ENCODE measurements around the gene SLC9A4.

Gene SLC9A4

DNA sequence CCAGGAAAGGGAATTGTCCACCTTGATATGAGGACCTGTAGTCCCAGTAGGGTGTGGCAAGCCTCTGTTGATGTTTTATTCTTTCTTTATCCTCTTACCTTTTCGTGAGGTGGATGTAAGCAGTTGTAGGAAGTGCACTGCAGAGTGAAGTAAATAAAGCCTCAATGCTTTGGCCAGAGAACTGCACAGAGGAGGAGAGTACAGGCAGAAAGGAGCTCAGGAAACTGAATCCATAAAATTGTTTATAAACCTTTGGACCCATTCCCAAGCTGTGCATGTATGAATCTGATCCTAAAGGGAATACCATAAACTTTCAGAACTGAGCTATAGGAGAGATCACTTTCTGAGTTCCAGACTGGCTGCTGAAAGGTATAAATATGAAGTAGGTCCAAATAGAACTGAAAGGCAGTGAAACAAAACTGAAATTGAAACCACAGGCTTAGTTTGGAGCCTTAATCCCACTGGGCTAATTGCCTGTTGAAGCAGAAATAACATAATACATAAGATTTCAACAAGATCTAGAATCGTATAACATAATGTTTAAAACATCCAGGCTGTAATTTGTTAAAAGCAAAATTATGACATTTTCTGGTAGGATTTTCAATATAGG, 17.9 kb upstream of the SLC9A4 start:
- DNase-seq: no peak

DNA sequence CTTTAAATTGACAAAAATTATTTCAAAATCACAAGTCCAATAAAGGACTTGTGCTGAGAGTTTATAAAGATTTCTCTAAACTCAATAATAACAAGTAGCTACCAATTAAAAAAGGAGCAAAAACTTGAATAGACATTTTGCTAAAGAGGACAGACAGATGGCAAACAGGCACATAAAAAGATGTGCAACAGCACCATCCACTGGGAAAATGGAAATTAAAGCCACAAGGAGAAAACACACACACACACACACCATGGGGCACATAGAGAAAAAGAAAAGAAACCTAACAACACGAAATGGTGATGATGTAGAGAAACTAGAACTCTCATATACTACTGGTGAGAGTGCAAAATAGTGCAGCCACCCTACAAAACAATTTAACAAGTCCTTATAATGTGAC, 12.6 kb upstream of the SLC9A4 start:
- no peak for DNase-seq

DNA sequence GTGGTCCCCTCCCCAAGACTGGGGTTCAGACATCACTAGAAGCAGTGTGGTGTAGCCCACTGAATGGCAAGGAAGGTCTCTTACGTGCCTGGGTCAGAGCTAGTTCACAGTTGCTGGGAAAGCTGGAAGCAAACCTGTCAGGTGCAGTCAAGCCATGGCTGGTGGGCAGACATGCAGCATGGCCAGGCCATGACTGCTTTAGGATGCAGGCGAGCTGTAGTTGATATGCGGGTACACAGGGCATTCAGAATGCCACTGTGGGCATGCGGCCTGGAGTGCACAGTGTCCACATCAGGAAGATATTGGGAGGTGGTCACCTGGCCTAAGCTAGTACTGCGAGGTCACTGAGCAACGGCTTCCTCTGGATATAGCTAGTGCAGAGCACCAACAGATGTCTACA, 11.8 kb upstream of the SLC9A4 start:
- no peak for DNase-seq

DNA sequence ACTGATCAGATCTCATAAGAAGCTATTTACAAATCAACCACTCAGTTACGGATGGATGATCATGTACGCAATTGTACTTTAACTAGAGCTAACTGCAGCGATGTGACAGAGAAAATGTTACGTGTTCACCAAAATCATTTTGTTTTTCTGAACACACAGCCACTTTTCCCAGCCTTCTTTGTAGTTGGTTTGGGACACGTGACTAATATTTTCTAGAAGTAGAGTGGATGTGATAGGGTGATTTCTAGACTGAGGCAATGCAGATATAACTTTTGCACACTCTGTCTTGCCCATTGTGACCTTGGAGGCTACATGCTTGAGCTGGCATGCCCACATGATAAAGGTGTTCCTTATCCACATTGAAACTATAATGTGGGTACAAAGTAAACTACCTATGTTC, 9.9 kb upstream of the SLC9A4 start:
- DNase-seq: no peak

DNA sequence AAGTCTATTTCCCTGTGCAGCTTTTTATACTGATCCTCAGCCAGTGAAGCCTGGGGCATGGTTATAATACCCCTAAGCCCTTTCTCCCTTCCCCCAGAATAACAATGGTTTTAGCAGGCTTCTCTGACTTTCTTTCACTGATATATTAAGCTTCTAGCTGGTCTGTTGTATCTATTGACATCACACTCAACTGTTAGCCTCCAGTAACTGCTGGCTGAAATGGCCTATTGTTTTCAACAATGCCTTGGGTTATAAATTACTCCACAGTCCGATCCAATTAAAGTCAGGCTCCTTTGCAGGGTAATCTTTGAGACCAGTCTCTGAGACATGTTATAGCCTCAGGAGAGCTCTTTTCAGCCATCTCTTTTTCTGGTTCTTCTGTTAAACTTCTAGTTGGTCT, 2.9 kb upstream of the SLC9A4 start:
- DNase-seq: no peak

DNA sequence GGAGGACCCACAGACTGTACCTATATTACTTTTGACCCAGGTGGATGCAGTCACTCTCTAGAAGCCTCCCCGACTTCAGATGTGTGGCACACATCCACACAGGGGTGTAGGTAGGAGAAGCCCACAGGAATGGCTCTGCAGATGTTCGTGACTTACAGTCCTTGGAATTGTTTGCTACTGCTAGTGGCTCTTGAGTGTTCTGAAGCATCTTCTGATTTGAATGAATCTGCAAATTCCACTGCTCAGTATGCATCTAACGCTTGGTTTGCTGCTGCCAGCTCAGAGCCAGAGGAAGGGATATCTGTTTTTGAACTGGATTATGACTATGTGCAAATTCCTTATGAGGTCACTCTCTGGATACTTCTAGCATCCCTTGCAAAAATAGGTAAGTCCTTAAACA, 605 bp downstream of the SLC9A4 start:
- DNase-seq: no peak

DNA sequence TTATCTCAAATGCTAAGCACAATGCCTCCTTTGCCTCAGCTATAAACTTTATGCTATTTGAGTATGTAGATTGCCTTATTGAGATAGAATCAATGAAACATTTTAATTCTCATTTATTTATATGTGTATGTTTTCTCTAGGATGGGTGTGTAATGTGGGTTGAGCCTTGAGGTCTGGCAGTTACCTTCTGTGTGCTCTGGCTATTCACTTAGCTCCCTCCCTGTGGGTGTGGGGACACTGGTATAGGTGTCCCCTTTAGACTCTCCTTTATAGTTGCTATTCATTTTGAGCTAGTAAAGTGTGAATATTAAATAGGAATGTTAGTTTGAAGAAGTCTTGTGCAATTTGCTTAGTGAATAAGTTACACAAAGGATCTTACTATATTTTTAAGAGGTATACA, 1.8 kb downstream of the SLC9A4 start:
- no peak for DNase-seq

DNA sequence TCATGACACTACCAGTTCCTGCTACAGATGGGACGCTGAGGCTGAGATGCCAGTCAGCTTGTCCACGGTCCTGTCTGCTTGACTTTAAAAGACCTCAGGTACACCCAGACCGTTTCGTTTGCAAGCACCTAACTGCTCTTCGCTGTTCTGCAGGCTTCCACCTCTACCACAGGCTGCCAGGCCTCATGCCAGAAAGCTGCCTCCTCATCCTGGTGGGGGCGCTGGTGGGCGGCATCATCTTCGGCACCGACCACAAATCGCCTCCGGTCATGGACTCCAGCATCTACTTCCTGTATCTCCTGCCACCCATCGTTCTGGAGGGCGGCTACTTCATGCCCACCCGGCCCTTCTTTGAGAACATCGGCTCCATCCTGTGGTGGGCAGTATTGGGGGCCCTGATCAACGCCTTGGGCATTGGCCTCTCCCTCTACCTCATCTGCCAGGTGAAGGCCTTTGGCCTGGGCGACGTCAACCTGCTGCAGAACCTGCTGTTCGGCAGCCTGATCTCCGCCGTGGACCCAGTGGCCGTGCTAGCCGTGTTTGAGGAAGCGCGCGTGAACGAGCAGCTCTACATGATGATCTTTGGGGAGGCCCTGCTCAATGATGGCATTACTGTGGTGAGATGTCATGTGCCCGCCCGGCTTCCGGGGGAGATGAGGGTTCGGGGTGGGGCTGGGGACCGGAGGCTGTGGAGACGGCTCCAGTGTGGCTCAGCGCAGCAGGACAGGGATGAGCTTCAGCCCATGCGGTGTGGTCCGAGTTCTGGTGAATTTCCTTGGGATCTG, 5.9 kb downstream of the SLC9A4 start:
- no peak for DNase-seq

DNA sequence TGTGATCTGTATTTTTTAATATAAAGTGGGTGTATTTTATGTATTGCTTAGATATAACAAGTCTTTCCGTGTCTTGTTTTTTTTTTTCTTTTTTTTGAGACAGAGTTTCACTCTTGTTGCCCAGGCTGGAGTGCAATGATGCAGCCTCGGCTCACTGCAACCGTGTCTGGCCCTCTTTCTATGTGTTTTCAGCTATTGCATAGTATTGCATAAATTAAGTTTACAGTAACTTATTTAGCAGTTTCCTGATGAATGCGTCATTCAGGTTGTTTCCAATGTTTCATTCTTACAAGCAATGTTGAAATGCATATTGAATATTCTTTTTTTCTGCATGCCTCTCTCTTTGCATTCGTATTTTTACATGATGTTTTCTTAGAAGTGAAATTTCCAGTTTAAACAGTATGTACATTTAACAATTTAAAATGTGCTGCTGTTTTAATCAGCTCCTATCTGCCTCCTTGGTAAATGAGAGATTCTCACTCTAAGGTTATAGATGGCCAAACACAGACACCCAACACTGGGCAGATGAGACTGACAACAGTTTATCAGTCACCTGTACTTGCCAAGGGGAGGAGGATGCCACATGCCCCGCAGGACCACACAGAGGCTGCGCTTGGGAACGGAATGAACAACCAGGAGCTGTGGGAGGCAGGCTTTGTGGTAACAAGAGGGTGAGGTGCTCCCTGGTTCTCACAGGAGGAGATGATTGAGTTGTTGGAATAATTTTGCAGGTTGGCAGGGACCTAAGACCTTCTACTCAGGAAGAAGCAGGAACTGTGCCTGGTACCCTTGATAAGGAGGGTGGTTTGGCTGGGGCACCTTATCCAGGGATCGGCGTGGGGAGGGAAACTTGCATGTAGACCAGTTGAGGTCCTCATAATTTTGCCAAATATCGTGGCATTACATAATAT, 7.5 kb downstream of the SLC9A4 start:
- no peak for DNase-seq

DNA sequence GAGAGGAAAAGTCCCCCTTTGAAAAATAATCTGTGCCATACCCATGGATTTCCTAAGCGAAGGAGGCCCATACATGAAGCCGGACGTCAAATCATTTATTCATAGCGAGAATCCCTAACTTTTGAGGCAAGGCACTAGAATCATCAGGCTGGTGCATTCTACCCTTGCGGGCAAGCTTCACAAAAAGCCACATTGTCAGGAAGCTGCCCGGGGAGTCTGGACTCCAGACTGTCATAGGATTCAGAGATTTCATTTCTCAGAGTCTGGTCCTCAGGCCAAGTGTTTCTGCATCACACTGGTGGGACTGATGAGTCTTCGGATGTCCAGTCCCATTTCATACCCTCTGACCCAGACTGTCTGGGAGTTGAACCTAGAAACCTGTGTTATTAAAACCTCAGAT, 8.9 kb downstream of the SLC9A4 start:
- DNase-seq: no peak

DNA sequence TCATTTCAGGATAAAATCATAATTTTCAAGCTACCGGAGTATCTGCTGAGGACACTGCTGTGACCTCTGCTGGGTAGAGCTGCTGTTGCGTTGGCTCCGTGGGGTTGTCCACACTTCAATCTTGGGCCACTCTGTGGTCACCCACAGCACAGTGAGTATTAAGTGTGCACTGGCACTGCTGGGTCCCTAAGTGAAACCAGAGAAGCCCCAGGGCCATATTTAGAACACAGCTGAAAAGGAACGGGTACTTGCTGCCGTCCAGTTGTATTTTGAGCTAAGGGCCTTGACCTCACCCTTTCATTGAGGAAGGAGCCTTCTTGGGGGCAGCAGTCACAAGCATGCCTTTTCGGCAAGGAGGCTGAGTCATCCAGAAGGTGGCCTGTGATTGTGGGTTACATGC, 10.1 kb downstream of the SLC9A4 start:
- DNase-seq: no peak

DNA sequence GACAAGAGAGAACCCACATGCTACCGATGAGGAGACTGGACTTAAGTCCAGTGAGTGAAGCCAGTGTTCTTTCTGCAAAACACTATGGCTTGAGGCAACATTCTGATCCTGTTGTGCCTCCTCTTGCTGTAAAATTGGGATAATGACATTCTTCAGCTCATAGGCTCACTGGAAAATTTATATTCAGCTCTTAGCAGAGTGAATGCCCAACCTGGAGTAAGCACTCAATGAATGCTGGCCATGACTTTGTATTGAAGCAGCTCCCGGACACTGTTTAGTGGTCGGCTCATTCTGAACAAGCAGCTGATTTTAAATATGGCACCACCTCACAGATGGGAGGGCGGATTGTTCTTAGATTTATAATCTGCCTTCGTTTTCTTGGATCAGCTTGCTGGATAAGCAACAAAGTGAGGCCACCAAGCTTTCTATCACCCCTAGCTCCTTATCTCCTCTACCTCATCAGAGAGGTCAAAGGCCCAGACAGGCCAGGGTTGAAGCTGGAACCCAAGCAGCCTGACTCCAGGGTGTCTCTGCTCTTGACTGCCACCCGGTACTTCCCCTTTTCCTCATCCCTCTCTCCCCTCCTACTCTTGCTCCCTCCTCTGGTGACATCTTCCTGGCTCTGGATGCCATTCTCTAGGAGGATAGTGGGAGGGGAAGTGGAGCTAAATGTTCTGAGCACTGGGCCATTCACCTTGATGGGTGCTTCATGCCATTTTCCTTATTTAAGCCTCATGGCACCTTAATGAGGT, 11.5 kb downstream of the SLC9A4 start:
- no peak for DNase-seq

DNA sequence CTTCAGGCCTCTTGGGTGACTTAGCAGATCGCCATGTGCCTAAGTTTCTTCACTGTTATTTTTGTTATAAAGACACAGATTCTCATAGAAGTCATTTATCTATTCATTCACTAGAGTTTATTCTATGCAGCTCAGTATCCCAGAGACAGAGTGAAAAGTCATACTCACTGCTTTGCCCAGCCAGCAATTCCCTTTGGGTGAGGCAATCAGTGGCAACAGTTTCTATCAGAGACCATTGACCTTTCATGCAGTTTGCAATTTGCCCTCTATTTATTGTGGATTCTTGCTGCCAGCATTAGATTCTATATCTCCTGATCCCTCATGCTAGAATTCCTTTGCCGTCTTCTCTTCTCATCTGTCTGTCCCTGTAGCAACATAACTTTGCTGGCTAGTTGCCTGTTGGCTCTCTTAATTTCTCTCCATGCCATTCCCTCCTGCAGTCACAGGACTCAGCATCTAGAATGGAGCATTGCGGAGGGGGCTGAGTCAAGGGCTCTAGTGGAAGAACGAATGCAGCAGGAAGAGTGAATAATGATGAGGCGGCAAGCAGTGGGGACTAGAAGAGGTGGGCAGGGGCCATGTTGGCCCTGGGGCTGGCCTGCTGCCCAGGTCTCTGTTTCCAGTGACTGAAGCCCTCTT, 12.2 kb downstream of the SLC9A4 start:
- DNase-seq: no peak

DNA sequence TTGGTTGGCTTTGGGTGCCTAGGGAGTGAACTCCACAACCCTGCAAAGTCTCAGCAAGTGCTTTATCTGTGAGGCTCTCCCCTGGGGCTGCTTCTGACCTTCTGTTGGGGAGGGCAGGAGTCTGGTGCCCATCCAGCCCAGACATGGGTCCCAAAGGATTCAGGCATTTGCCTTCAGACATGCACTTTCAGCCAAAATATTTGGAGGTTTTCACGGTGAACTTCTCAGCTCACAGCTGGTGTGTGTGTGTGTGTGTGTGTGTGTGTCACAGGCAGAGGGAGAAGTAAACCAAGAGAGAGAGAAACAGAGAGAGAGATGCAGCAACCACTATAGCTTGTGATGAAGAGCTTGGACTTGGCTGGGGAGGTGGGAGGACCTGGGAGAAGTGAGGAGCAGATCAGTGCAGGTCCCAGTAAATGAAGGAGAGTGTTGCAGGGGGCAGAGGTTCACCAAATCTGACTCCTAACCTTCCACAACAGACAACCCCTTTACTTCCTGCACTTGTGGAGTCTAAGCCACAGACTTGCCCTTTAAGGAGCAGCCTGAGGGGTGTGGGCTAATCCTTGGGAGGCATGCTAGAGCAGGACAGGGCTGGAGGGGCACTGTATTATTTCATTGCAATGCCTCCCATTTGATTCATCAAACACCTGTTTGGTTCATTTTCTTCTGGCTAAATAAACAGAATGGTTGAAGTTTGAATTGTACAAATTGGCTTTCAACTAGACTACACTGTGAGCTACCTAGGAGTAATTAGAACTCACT, 14.1 kb downstream of the SLC9A4 start:
- DNase-seq: no peak

DNA sequence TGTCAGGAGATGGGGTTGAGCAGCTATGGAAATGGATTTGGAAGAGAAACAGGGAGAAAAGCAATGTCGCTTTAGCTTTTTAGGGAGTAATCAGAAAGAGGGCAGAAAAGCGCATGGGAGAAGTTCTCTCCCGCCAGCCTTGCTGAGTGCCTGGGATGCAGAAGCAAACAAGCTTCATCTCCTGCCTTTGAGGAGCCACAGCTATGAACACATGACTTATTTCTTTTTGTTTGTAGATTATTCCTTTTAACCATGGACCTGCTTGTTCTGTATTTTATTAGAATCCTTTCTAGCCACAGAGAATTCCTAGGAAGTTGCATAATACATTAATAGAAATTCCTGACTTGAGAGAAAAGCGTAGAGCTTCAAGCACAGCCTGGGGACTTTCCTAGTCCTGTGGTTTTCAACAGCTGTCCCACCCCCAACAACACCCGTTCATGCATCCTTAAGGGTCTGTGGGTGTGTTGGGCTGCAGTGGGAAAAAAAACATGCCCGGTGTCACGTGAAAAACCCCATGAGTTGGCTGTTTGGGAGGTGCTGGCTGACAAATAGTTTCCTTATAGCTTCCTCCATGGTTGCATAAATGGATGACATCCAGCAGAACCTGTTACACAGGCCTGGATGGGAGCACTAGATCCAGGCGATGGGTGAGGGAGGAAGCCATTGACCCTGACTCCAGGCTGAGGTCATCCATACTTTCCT, 14.9 kb downstream of the SLC9A4 start:
- DNase-seq: no peak

DNA sequence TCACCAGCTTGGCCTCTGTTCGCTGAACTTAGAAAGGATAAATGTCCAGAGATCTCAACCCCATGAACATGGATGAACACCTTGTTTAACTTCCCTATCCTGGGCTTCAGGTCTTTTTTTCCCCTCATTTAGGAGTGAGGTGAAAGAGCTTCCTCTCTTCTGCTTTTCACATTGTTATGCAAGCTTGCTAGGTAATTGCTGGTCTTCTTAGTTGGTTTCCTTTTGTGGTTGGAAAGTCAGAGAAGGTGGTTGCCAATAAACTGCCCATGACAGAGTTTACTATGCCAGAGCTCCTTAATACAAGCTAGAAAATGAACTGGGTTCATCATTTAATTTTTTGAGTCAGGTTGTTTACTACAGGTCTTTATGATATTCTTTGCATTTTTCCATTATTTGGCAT, 16.6 kb downstream of the SLC9A4 start:
- DNase-seq: no peak

DNA sequence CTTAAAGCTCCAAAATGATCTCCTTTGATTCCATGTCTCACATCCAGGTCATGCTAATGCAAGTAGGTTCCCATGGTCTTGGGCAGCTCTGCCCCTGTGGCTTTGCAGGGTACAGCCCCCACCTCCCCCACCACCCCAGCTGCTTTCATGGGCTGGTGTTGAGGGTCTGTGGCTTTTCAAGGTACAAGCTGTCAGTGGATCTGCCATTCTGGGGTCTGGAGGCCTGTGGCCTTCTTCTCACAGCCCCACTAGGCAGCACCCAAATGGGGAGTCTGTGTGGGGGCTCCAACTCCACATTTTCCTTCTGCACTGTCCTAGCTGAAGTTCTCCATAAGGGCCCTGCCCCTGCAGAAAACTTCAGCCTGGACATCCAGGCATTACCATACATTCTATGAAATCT, 19.0 kb downstream of the SLC9A4 start:
- no peak for DNase-seq

DNA sequence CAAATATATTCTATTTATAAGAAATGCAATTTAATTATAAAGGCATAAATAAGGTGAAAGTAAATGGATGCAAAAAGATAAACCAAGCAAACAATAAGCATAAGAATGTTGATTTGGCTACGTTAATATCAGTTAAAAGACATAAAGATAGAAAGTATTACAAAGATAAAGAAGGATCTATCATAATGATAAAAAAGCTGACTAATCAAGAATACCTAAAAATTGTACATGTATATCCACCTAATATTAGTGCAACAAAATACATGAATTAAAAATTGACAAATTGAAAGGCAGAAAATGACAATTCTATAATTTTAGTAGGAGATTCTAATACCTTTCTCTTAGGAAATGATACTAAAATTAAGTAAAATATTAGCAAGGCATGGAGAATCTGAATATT, 21.5 kb downstream of the SLC9A4 start:
- no peak for DNase-seq

DNA sequence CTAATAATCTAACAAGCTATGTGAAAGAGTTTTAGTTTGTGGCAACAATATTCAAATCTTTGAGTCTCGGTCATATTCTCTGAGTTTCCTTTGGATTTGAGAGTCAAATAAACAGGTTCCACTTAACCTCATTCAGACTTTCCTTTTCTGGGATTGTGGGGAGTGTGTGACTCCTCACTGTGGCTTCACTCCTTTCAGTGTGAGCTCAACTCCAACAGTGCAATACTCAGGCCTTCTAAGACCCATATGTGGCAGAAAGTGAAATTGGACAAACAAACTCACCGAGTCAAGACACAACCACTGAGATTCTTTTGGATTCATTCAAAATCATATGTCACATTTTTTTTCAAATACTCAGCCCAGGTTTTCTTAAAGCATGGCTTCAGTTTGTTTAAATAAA, 25.4 kb downstream of the SLC9A4 start:
- DNase-seq: no peak

DNA sequence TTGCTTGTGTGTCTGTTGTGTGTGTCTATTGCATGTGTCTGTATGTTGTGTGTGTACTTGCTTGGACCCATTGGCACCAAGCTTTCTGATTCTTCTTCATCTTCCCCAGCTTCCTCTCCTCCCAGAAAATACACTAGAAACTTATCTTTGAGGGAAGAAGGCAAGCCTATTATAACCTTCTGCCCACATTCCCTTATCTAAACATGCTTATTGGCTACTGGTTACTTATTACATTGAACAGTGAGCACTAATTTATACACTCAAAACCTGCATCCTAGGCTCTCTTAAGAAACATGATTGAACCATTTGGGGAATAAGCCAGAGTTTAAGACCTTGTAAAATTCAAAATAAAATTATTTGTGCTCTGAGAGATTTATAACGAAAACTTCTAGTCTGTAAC, 26.5 kb downstream of the SLC9A4 start:
- DNase-seq: no peak

DNA sequence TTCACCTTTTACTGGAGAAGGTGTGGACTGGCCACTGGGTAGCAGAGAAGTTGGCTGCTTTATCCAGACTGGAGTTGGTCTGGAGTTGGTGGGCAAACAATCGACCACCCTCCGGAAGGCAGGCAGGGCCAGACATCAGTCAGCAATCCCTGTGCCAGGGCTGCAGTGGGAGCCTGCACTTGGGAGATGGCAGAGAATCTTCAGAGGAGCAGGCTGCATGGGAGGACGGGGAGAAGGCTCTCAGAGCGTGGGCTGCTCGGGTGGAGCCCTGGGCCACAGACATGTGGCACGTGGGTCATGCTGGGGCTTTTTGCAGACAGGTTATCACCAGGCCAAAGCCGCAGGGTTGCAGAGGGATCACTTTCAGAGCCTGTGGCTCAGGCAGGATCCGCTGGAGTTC, 29.6 kb downstream of the SLC9A4 start:
- no peak for DNase-seq
